Sigmoid colon (tissue), 7 donors: ENCODE measurements around the gene CLDN4. TPM values are rescaled to one million over a fixed set of nuclear protein-coding genes. Genes with fewer than 3 reads are reported as not detected.
A peak's percentile ranks its signal among the peaks of the same experiment; 100 is the strongest.

ENCODE experiments used
- DNase-seq: peaks from one replicate; pipeline ENCODE4 v3.0.0-alpha.2; 2019
- H3K27ac ChIP-seq, 4 donors: fragments of 200-600 bp; sonication (generic); one replicate each; pipeline ENCODE4 v1.5.1; 2016 to 2019; ENCODE audit warnings: mild to moderate bottlenecking in 1 of 4
- H3K27me3 ChIP-seq, 3 donors: fragments of 200-600 bp; sonication (generic); one replicate each; pipeline ENCODE4 v1.5.1; 2019; ENCODE audit warnings: mild to moderate bottlenecking in 1 of 3
- H3K36me3 ChIP-seq, 4 donors: fragments of 200-600 bp; sonication (generic); one replicate each; pipeline ENCODE4 v1.5.1; 2016 to 2019
- H3K4me1 ChIP-seq, 4 donors: fragments of 200-600 bp; sonication (generic); one replicate each; pipeline ENCODE4 v1.5.1; 2017 to 2019
- H3K4me3 ChIP-seq, 4 donors: fragments of 200-600 bp; sonication (generic); one replicate each; pipeline ENCODE4 v1.5.1; 2017 to 2019; ENCODE audit warnings: mild to moderate bottlenecking in 2 of 4, moderate library complexity in 1 of 4
- H3K9me3 ChIP-seq, 4 donors: fragments of 200-600 bp in 3 of 4; sonication (generic) in 3 of 4; one replicate each; pipeline versions ENCODE4 v1.5.1 to v1.6.1; 2013 to 2019
- CTCF ChIP-seq, 4 experiments: fragments of 450-650 bp in 3 of 4; fragments of 200-600 bp in 1 of 4; IDR thresholded peaks; one replicate each; pipeline ENCODE4 v1.5.1; 2016 to 2019; ENCODE audit warnings: antibody characterized with exemption in 4 of 4, mild to moderate bottlenecking in 3 of 4, moderate library complexity in 2 of 4
- EP300 ChIP-seq, 4 donors: sonication (generic); formaldehyde crosslinking; IDR thresholded peaks; one replicate each; pipeline ENCODE4 v1.6.1; 2017; ENCODE audit warnings: antibody characterized with exemption in 4 of 4
- POLR2A ChIP-seq, 2 donors: fragments of 450-650 bp; IDR thresholded peaks; one replicate each; pipeline ENCODE4 v1.6.1; 2016; ENCODE audit warnings: antibody characterized with exemption in 2 of 2, mild to moderate bottlenecking in 2 of 2, moderate library complexity in 2 of 2
- POLR2AphosphoS5 ChIP-seq, 4 donors: sonication (generic); formaldehyde crosslinking; IDR thresholded peaks; one replicate each; pipeline ENCODE4 v1.6.1; 2017; ENCODE audit warnings: antibody characterized with exemption in 4 of 4
- WGBS, 2 donors: extraction: QIAGEN DNeasy Blood & Tissue Kit; methylation state at CpG; one replicate each; pipeline ENCODE4 v1.1.7; 2013; 5-methylcytosine and 5-hydroxymethylcytosine counted together
- intact Hi-C: fragments of 100-400 bp; cut with DNase I; formaldehyde crosslinking; loops from one replicate; pipeline ENCODE4 v1.15.1; 2023
- polyA plus RNA-seq, 3 donors: library from polyadenylated mRNA; stranded (reverse); fragments of 200-250 nt; gene quantifications; one replicate each; pipeline ENCODE4 v1.2.3, GENCODE V29; 2013
- total RNA-seq, 4 donors: library from RNA; depleted of rRNA; stranded (reverse); fragments of >200 nt; gene quantifications; one replicate each; pipeline ENCODE4 v1.1.0, GENCODE V29; 2016
- donor health status: healthy with polysubstance abuse.
- donor health status: Bipolar disorder and iron deficiency.
- donor health status: healthy.

Gene CLDN4
- total and polyA plus RNA-seq, 7 donors, result 0.16 to 690 (median 210) TPM; not detected in 2

- no peak for DNase-seq
- no peak overlapping the region for H3K4me3 ChIP-seq
- no peaks in the 10 kb centered on the region for H3K27me3 ChIP-seq
- H3K4me1 ChIP-seq, result peaks cover 0 to 17% (median 12%) of the 10 kb centered on the region in 4 donors
- H3K9me3 ChIP-seq, result no peaks in the 10 kb centered on the region
- no peaks in the 10 kb centered on the region for H3K36me3 ChIP-seq
- TF ChIP-seq POLR2AphosphoS5 (IDR thresholded peaks at IDR 0.05) (no peak), POLR2A (IDR thresholded peaks at IDR 0.05) (no peak), EP300 (IDR thresholded peaks at IDR 0.05) (no peak), CTCF (IDR thresholded peaks at IDR 0.05) (no peak)
- intact Hi-C loops, result no loop called here
- H3K27ac ChIP-seq, result no peak overlapping the region
- WGBS, 2 donors, result 83 to 84% methylated on average over 7 of the region's 7 CpGs
Measured at GRCh38 chr7:73839290-73839689, 8.5 kb downstream of the CLDN4 start.

GRCh38 chr7:73839743-73840714, 9.2 kb downstream of the CLDN4 start:
- DNase-seq, result no peak
- Histone ChIP-seq H3K27ac (no peak overlapping the region), H3K36me3 (no peaks in the 10 kb centered on the region), H3K9me3 (no peaks in the 10 kb centered on the region), H3K4me1 (peaks cover 0 to 20% (median 14%) of the 10 kb centered on the region in 4 donors), H3K4me3 (no peak overlapping the region), H3K27me3 (no peaks in the 10 kb centered on the region)
- intact Hi-C loops, result loop anchor here (10.0 kb wide), 1 partner anchor 105 kb away; the partner anchor contains the start of gene ABHD11
- no peak for TF ChIP-seq POLR2AphosphoS5 (IDR thresholded peaks at IDR 0.05)
- no peak for TF ChIP-seq CTCF (IDR thresholded peaks at IDR 0.05)
- TF ChIP-seq POLR2A (IDR thresholded peaks at IDR 0.05), result no peak
- no peak for TF ChIP-seq EP300 (IDR thresholded peaks at IDR 0.05)
- WGBS, 2 donors, result 89 to 90% methylated on average over 22 of the region's 22 CpGs

- WGBS, 2 donors, result 88 to 92% methylated on average over 16 of the region's 16 CpGs
- Histone ChIP-seq H3K4me1 (peaks cover 0 to 27% (median 16%) of the 10 kb centered on the region in 4 donors), H3K9me3 (no peaks in the 10 kb centered on the region), H3K36me3 (no peaks in the 10 kb centered on the region), H3K4me3 (no peak overlapping the region), H3K27ac (no peak overlapping the region), H3K27me3 (no peaks in the 10 kb centered on the region)
- TF ChIP-seq POLR2A (IDR thresholded peaks at IDR 0.05) (no peak), CTCF (IDR thresholded peaks at IDR 0.05) (no peak), POLR2AphosphoS5 (IDR thresholded peaks at IDR 0.05) (no peak), EP300 (IDR thresholded peaks at IDR 0.05) (no peak)
- intact Hi-C loops, result loop anchor here (10.0 kb wide), 1 partner anchor 106 kb away; the partner anchor contains the start of gene ABHD11
- no peak for DNase-seq
Measured at GRCh38 chr7:73840715-73841379, 10.1 kb downstream of the CLDN4 start.

GRCh38 chr7:73841689-73842066, 10.9 kb downstream of the CLDN4 start:
- 24 to 69% methylated on average over 15 of the region's 15 CpGs for WGBS, 2 donors
- Histone ChIP-seq H3K4me1 (peaks cover 0 to 31% (median 19%) of the 10 kb centered on the region in 4 donors), H3K27me3 (no peaks in the 10 kb centered on the region), H3K27ac (peak overlapping the region; percentile 69 to 80 (median 76)), H3K36me3 (no peaks in the 10 kb centered on the region), H3K9me3 (no peaks in the 10 kb centered on the region), H3K4me3 (peak overlapping the region; percentile 45 to 67 (median 60))
- TF ChIP-seq EP300 (IDR thresholded peaks at IDR 0.05) (no peak), CTCF (IDR thresholded peaks at IDR 0.05) (no peak), POLR2AphosphoS5 (IDR thresholded peaks at IDR 0.05) (no peak), POLR2A (IDR thresholded peaks at IDR 0.05) (no peak)
- intact Hi-C loops, result loop anchor here (10.0 kb wide), 1 partner anchor 107 kb away; the partner anchor contains the start of gene ABHD11
- no peak for DNase-seq
